Activated CD4-positive, alpha-beta T cell treated with anti-CD3 and anti-CD28 coated beads for 48 hours (primary cell): ENCODE results near the gene ZNF175.
"Not testable (repeated sequence)": the region's sequence is repeated elsewhere in the genome, so short reads cannot be mapped to it uniquely, and the experiment has no call there.

Experiments used
- DNase-seq: peaks from one replicate; pipeline ENCODE4 v3.0.0-alpha.2; 2020

The ZNF175 gene

DNA sequence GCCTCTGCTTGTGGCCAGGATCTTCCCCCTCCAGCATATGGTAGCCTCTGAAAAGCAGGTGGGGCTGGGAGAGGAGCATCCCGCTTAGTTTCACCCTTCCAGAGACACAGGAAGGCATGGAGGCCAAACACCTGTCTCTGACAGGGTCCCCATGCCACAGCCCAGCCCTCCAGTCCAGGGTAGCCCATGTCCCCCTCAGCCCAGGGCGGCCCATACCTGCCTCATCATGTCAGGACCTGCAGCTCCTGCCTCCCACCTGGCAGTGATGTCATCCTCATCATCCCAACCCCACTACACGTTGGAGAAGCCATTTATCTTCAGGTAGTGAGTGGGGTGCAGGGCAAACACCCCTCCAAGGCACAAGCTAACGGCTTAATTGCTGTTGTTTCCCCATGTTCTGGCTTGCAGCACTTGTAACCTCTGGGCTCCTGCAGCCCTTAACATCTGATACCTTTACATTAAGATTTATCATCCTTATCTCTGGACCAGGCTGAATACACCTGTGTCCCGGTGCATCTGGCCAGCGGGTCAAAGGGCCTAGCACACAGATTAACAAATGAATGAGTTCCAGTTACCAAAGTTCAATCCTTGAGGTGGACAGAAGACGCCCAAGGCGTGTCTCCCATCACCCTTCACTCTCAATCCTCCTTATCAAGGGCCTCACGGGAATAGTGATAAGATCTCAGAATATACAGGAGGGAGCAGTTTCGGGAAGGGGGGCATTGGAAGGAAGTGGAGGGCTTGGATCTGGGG lies 22.2 kb downstream of the ZNF175 start:
- DNase-seq = no peak

DNA sequence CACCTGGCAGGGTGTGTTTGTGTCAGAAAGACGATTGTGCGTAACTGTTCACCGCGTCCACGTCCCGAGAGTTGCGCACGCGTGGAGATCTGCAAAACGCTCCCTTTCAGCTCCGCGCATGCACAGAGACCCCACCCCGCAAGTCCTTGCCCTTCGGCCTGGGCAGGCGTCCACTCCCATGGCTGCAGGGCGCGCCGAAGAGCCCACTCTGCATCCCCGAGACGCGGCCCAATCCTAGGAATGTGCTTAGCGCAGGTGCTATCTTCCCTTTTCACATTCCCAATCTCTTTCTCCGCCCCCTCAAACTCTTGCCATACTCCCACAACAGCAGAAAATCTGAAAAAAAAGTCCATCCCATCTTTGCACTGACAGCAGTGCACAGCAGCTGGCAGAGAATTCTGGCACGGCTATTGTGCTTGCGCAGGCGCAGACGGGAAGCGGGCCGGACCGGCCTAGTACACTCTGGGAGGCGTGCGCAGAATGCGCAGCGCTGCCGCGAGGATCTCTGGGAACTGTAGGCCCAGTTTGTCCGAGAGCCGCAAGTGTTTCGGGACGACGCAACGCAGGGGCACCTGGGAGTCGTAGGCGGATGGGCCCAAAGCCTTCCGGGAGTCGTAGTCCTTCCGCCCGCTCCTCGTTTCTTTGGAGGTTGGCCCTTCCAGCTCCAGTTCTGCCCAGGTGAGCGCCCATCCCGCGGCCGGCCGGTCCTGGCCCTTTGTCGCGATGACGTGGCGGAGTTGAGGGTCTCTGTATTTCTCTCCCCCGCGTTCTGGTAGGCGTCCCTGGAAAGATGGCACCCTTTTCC lies 23.1 kb downstream of the ZNF175 start:
- peak; percentile 98 for DNase-seq

DNA sequence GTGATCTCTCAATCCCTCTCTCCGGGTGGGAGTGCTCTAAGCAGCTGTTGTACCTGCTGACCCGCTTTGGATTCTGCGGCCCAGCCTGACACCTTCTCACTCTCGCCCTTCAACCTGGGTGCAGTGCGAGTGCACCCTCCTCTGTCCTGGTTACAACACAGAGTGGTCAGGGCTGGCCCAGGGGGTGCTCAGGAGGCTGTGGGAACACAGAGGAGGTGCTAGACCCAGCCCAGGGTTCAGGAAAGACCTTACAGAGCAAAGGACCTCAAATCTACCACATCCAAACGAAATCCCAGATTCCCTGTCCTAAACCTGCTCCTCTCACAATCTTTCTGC lies 23.7 kb downstream of the ZNF175 start:
- no peak for DNase-seq

DNA sequence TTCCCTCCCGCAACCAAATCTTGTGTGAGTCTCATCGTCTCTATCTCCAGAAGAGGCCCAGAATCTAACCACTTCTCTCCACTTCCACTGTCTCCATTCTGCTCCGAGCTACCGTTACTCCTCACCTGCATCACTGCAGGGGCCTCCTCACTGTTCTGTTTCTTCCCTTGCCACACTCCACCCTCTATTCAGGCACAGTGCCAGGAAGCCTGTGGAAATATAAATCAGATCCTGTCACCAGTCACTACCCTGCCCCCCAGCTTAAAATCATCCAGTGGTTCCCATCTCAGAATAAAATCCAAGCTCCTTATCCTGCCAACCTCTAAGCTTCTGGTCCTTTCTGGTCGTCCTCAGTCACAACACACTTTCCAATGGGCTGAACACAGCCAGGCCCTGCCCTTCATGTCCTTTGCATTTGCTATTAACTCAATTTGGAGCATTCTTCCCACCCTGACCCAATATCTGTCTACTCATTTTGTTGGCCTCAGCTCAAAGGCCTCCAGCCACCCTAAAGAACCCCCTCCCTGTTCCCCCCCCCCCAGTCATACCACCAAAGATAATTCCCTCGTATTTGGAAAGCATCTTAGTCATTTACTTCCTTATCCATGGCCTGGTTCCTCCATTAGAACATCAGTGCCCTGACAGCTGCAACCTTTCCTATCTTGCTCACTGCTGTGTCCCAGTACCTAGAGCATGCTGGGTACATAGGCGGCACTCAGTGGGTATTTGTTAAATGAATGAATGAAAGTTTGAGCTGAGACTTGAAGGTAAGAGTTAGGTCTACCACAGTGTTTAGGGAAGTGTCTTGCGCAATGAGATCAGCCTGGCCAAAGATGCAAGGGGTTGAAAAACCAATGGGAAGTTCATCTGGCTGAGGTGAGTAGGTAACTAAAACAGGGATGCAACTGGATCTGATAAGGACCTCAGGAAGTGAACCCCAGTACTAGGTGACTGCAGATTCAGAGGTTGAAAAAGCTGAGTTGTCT lies 24.4 kb downstream of the ZNF175 start:
- no peak for DNase-seq

DNA sequence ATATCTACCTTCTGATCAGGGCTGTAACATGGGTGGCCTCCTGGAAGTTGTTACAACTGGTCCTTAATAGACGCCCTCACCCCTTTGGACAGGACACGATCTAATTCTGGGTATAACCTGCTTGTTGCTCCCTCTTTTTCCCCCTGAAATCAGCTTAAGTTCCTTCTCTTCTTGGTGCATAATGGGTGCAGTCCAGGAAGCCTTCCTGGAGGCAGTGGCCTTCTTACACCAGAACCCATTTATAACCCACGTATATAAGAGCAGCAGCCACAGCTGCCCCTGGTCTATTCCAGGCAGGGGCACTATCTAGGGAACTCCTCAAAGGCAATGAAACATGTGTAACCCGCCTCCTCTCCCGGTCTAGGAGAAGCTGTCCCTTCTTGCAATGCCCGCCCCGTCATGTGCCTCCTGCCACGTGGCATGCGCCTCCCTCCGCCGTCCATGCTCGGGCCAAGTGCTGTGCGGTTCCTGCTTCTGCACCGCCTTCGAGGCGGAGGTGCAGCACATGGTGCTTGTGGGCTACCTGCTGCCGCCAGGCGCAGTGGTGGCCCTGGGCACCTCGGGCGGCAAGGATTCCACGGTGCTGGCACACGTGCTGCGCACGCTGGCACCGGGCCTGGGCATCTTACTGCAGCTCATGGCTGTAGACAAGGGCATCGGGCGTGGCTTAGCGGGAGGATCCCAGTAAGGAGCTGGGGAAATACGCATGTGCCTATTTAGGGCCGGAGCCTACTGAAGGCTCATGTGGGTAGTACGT lies 27.3 kb downstream of the ZNF175 start:
- DNase-seq = no peak

DNA sequence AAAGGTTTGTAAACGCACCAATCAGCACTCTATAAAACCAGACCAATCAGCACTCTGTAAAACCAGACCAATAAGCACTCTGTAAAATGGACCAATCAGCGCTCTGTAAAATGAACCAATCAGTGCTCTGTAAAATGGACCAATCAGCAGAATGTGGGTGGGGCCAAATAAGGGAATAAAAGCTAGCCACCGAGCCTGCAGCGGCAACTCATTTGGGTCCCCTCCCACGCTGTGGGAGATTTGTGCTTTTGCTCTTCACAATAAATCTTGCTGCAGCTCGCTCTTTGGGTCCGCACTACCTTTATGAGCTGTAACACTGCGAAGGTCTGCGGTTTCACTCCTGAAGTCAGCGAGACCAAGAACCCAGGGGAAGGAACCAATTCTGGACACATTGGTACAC lies 28.0 kb downstream of the ZNF175 start:
- no peak for DNase-seq

DNA sequence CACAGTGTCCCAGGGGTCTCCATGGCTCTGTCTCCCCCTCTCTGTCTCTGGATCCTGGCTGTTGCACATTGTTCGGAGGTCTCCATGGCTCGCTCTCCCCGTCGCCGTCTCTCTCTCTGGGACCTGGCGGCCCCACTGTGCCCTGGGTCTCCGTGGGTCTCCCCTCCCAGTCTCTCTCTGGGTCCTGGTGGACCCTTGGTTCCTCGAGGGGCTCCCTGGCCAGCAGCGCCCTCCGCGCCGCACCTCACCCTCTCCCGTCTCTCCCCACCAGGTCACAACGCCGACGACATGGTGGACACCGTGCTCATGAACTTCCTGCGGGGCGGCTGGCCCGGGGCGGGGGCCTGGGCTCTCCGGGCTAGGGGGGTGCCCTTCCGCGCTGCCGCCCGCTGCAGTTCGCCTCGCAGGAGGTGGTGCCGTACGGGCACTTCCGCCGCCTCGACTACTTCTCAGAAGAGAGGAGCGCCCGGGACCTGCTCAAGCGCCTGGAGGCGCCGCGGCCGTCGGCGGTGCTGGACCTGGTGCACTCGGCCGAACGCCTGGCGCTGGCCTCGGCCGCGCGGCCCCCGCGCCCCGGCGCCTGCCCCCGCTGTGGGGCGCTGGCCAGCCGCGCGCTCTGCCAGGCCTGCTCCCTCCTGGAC lies 30.0 kb downstream of the ZNF175 start:
- DNase-seq = no peak

DNA sequence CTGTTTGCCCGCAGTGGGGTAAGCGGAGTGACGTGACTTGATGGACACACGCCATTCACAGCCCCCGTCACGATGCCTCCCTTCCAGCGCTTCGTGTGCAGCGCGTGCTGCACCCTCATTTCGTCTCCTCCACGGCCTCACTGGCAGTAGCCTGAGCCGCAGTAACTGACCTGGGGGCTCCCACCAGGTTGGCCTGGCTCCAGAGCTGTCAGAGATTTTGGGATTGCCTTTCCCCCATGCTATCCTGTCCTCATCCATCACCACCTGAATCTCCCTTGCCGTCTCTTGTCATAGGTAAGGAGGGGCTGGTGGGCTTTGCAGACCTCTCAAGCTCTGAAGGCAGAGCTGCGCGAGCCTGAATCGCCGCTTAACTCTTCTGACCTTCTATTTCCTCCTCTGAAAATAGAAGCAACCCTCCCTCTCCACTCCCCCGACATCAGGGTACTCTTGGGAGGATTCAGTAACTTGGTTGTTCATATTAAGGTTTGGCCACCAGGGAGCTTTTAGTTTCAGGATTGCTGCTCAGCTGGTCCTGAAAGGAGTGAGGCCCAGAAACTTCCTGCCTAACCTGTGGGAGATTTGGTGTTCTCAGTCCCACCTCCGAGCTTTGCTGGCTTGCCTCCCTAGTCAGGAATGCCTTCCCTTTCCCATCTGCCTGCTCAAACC lies 31.2 kb downstream of the ZNF175 start:
- DNase-seq = no peak

DNA sequence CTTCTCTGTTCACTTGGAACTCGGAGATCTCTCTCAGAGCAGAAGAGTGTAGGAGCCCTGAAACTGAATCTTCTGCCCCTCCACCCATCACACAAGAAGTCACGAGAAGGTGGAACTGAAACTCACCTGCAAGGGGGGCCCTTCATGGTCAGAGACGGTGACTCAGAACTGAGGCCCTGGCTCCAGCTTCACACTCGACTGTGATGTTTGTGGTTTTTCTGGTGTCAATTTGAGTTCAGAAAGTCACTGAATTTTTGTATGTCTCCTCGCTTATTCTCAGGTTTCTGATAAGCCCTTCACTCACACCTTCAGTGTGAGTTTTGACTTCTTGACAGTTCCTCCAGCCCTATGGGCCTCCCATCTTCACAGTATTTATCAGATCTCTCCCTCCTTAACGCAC lies 36.0 kb downstream of the ZNF175 start:
- peak; percentile 66 for DNase-seq

DNA sequence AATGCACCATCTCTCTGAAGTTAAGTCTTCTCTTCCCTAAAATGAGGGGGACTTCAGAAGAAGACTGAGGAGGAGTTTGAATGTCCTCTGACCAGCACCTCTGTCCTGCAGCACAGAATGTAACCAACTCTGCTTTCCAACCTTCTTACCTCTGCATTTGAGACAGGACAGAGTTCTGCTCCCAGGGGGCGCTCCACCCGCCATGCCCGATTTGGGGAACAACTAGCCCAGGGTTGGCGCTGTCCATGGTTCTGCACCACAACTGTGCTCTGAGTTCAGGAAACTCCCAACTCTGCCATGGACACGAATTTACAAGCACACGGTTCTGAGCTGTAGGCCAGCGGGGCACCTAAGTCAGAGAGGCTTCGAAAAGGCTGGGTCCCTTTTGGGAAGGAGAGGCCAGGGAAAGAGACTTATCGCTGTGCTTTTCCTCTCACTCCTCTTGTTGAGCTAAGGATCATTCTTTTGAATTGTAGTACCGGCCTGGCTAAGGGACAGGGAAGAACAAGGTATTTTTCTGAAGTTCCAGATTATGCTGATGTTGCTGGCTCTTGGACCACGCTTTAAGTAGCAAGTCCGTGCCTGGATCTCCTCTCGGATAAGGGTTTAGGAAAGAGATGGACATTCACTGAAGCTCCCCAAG lies 37.0 kb downstream of the ZNF175 start:
- DNase-seq = peak; percentile 84

DNA sequence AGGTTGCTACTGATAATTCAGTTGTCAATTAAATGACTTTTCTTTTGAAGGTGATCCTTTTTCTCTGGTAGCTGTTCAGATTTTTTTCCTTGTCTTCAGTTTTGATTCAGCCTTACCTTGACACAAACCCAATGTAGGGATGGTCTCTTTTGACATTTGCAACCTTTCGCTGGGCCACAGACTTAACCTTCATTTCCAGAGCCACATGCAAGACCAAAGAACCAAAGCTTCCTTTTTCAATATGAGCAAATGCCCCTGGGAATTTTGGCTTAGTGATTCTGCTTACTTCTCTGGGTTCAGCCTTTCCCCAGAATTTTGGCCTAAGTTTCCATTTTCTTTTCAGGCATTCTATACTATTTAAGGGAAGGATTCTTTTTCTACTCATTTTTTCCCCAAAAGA lies 39.5 kb downstream of the ZNF175 start:
- no peak for DNase-seq

DNA sequence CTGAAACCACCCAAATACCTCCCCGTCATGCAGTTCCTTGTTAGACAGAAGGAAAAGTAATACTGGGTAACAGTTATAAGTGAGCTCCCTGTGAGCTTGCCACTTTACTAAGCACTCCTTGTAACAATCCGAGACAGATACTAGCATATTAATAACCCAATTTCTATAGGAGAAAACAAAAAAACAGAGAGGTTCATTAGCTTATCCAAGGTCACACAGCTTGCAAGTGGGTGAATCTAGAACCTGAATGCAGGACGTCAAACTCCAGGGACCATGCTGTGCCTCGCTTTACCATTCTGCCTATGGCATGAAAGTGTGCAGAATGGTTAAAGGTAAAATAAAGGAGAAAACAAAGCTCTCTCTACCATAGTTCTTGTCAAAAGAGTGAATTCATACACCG lies 43.7 kb downstream of the ZNF175 start:
- no peak for DNase-seq

DNA sequence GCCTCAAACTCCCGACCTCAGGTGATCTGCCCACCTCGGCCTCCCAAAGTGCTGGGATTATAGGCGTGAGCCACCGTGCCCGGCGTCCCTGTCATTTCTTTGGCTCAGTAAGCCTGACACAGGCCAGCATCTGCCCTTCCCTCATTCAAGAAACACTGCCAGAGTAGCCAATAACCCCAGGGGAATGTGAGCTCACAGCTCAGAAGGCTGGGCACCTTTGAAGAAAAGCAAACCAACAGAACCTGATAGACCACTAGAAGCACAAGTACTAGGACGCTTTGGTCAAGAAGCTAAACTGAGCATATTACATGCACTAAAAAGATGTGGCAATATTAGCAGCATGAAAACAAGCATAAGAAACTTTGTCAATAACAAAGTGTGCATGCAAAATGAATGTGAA lies 44.9 kb downstream of the ZNF175 start:
- DNase-seq = no peak

DNA sequence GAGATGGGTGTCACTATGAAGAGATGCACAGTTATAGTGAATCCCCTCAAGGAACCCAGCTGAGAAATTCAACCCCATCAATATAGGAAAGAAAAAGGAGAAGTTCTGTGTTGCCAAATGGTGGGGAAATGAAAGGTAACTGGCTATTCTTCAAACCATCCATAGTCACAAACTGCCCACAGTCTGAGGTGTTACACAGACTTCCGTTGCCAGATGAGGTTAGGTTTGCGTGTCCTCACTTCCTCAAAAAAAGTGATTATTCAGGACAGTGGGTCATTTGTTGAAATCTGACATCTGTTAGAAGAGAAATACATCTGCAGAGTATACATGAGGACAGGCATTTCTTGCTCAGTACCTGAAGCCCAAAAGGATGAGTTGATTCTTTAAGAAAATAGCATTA lies 50.1 kb downstream of the ZNF175 start:
- no peak for DNase-seq

DNA sequence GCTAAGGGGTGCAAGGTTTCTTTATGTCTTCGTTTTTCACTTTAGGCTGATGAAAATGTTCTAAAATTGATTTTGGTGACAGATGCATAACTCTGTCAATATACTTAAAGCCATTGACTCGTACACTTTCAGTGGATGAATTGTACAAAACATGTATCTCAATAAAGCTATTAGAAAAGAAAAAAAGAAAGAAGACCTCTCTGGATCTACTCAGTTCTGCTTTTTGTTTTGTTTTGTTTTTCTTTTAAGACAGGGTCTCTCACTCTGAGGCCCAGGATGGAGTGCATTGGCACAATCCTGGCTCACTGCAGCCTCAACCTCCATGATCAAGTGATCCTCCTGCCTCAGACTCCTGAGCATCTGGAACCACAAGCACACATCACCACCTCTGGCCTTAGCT lies 55.6 kb downstream of the ZNF175 start:
- no peak for DNase-seq

DNA sequence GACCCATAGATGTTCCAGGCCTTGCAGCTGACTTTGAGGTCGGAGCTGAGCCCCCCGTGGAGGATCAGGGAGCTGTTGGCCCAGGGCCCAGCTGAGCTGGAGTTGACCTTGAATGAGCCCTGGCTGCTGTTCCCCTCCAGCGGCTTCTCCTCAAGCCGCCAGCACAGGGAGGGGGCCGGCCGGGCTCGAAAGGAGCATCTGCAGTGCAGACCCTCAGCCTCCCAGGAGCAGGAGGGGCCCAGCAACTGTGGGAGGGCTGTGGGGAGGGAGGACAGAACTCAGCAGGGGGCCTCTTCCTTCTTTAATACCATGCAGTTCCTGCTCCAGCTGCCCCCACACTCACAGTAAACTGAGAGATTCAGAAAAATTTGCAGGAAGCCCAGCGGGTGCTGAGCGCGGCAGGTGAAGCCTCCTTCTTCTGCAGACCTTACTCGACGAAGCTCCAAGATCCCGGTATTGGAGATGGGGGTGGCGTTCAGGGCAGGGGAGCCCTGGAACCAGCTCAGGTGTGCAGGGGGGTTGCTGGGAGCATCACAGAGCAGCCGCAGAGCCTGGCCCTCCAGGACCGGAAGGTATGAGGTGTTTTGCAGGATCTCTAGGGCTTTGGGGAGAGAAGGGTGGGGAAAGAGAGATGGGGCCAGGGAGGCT lies 56.5 kb downstream of the ZNF175 start:
- no peak for DNase-seq

DNA sequence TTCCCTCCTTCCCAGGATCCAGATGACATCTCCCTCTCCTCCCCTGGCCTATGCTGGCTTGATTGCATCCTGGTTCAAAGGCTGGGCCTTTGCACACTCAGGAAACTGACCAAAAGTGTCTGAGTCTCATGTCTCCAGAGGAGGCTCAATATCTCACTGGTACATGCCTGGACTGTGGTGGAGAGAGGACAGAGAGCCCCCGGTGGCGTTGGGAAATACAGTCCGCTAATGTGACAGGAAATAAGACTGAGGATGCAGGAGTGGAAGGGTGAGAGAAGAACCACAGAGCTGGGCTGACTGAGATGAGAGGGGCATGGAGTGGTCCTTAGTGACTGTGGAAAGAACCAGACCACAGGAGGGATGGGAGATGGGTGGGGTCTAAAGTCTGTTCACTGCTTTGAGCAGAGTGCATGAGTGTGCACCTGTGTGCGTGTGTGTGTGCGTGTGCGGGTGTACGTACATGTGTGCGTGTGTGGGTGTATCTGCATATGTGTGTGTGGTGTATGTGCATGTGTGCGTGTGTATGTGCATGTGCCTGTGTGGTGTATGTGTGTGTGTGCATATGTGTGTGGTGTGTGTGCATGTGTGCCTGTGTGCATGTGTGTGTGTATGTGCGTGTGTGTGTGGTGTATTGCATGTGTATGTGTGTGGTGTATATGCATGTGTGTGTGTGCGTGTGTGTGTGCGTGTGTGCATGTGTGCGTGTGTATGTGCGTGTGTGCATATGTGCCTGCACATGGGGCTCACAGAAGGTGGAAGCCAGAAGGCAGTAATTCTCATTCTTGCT lies 57.3 kb downstream of the ZNF175 start:
- no peak for DNase-seq

DNA sequence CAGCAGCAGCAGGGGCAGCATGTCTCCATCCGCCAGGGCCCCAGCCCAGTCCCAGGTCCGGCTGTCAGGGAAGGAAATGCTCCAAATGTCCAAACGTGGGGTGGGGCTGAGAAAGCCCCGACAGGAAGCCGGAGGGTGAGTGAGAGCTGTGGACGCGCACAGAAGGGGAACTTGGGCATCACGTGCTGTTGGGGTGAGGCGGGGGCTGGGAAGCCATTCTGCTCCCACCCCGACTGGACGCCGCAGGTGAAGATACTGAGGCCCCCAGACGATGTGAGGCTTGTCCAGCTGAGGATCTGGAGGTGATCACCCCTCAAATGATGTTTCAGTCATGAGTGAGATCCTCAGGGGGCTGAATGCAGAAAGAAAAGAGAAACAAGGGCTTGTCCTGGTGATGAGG lies 59.2 kb downstream of the ZNF175 start, which contains the start of gene SIGLEC5:
SIGLEC5 (minus strand) TSS at position 87 of the 400 bp plus-strand sequence; CDS start at position 21, 66 bp downstream.
- not testable (repeated sequence) for DNase-seq

DNA sequence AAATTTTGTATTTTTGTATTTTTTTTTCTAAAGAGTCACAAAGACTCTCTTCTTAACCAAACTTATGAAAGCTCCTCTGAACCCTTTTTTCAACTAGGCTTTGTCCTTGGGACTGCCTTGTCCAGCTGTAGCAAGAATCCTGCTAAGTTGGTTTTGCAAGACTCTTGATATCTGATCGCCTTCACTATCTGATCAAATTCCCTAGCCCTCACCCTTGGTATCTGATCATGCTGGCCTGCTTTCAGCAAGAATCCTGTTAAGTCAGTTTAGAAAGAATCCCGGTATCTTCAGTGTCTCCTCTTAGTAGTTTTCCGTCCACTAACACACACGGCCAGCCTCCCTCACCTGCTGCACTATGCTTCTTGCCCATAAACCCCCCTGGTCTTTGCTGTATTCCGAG lies 61.0 kb downstream of the ZNF175 start:
- no peak for DNase-seq
